GM21390 (cell line): ENCODE results near the gene ARL8B.
A peak's percentile ranks its signal among the peaks of the same experiment; 100 is the strongest.
"Not testable (repeated sequence)": the region's sequence is repeated elsewhere in the genome, so short reads cannot be mapped to it uniquely, and the experiment has no call there.

Experiments used
- ATAC-seq: cut with Tn5 transposase; IDR thresholded peaks from one replicate; pipeline ENCODE4 v1.9.1; 2021; ENCODE audit not compliant: unreplicated experiment

The ARL8B gene

GRCh38 chr3:5110337-5110736, 11.8 kb upstream of the ARL8B start:
- no peak for ATAC-seq

DNA sequence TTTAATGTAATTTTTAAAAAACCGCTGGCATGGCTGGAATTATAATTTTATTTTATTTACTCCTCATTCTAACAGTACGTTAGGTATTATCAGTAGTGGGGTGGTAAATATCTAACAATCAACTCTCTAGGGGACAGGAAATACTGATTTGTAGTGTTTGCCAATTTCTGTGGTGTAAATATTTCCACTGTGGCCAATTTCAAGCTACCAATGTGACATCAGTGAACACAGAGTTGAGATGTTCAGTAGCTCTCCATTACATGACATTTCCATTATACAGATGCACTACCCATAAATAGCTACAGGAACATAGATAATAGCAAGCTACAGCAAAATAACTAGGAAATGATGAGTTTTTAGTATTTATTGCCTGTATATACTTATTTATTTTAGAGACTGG, 10.0 kb upstream of the ARL8B start:
- ATAC-seq, result no peak

DNA sequence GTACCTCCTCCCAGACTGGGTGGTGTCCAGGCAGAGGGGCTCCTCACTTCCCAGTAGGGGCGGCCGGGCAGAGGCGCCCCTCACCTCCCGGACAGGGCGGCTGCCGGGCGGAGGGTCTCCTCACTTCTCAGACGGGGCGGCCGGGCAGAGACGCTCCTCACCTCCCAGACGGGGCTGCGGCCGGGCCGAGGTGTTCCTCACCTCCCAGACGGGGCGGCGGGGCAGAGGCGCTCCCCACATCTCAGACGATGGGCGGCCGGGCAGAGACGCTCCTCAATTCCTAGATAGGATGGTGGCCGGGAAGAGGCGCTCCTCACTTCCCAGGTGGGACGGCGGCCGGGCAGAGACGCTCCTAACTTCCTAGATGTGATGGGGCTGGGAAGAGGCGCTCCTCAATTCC, 8.4 kb upstream of the ARL8B start:
- not testable (repeated sequence) for ATAC-seq

- peak; percentile 85 for ATAC-seq
These were observed 6.5 kb upstream of the ARL8B start for GRCh38 chr3:5115506-5116162.

DNA sequence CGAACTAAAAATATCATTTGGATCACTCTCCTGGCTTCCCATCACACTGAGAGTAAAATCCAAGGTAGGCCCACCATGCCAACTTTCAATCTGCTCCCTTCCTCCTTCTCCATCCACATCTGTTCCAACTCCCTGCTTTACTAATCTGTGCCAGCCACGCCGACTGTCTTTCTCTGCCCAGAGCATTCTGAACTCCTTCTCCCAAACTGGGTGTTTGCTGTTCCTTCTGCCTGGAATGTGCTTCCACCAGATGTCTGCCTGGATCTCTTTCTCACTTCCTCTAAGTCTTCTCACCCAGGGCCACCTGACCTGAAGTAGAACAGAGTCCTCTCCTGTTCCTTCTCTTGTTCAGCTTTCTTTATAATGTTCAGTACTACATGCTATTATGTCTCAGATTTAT, 5.6 kb upstream of the ARL8B start:
- no peak for ATAC-seq

- ATAC-seq, result no peak
These were observed 1.6 kb upstream of the ARL8B start for GRCh38 chr3:5120446-5120845.

DNA sequence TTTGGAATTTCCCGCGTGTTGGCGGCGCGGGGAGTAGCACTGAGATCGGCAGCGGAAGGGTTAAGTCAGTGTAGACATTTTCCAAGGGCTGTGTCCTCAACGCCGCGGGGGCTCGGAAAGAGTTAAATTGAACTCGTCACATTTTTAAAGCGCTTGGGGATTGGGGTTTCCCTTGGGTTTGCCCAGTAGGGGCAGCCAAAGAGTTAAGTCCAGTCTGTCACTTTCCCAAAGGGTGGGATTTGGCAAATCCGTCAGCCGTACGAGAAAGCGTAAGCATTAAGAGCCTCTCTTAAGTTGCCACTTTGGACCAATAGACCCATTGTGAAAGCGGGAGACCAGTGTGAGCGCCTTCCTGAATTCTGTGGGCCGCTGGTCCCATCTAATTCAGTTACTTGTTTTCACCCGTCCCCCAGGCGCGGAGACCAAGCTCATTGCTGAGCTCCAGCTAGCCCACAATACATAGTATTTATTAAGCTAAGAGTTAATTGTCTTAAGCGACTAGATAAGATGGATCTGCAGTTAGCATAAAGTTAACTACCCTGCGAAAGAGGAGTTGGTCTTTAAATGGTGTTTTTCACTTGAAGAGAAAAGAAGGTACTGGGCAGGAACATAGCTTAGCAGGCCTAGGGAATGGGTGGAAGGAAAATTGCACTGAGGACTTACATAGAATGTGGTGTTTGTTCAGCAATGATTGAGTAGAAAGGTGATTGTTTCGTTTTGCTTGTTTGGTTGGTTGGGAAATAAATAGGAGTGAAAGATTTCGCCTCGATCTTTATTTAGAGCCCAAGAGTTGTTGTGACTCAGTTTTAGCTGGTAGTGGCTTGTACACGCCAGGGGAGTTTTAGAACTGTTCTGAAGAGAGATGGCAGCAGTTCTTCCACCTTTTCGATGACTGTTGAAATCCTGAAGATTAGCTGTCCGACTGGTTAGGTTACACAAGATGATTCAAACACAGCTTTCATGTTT, 932 bp downstream of the ARL8B start:
- ATAC-seq, result peak; percentile 7

- ATAC-seq, result no peak
These were observed 1.8 kb downstream of the ARL8B start for GRCh38 chr3:5123937-5124336.

DNA sequence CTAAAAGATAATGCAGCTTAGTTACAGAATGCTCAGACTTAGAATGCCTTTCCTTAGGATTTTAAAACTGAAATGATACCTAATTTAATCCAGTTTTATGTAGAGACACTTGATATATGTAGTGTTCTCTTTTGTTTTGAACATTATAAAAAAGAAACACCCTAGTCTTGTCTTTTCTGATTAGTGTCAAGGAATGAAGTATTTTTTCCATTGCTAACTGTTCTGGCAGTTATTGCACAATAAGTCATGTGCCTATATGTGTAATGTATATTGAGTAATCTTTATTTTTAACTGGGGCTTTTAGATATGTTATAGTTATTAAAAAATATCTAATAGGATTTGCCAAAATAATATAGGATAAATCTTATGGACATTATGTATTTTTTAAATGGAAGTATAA, 4.5 kb downstream of the ARL8B start:
- no peak for ATAC-seq

- ATAC-seq, result no peak
These were observed 6.8 kb downstream of the ARL8B start for GRCh38 chr3:5128849-5129248.

DNA sequence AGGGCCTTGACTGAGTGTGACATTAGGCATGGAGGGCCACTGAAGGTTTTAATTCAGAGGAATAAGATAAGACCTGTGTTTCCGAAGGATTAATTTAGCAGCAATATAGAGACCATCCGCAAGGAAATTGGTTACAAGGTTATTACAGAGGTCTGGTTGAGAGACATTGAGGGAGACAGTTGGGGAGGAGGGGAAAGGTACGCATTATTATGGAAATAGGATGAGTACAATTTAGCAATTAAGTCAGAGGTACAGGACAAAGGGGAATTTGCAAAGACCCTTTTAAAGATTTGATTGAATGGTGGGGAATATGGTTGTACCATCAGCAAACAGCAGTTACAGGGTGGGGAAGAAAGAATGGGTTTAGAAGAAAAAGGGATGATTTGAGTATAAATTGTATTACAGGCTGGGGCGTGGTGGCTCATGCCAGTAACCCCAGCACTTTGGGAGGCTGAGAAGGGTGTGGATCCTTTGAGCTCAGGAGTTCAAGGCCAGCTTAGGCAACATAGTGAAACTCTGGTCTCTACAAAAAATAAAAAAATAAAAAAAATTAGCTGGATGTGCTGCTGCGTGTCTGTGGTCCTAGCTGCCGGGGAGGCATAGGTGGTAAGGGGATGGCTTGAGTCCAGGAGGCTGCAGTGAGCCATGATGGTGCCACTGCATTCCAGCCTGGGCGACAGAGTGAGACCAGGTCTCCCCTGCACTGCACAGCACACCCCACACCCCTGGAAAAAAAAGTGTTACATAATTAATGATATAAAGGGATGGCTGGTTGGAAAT, 11.3 kb downstream of the ARL8B start:
- ATAC-seq, result no peak

GRCh38 chr3:5134019-5134391, 11.9 kb downstream of the ARL8B start:
- ATAC-seq, result no peak

DNA sequence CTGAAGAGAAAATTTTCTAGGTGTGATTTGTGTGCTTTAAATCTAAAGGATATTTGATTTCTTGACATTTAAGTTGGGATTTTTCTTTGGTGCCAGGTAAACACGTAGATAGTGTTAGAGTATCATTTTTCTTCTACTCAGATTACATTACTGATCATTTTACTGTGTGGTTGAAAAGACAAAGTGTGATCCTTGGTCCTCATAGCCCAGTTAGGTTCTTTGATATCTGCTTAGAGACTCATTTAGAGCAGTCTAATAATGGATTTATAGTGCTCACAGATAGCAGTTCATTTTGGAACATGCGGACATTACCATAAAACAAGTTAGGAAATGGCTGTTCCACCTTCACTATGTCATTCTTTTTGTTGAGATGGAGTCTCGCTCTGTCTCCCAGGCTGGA, 12.4 kb downstream of the ARL8B start:
- ATAC-seq, result no peak

DNA sequence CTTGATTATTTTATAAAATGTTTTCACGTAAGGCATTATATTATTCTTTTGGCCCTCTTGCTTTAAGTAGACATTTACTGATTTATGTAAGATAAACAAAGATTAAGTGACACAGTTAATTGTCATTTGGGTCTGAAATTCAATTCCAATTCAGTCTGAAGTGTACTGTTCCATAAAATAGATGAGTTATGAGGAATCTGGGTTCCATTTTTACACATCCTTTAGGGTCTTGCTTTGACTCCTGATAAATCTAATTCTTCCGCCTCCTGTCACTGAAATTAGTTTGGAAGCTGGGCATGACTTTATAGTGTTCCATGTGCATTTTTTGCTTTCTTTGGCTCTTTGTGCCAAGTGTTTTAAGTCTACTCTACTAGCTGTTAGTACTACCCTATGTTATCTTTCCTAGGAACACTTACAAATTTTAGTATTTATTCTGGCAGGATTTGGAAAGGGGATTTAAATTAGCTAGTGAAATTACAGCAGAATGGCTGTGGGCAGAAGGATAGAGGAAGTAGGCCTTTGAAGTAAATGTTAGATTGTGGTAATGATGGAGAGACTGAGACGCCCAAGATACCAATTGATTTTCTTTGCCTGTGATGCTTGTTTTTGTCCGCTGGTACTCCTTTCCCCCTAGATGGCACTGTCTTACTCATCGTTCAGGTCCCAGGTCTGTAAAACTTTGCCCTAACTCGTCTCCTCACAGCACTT, 14.3 kb downstream of the ARL8B start:
- peak; percentile 66 for ATAC-seq

DNA sequence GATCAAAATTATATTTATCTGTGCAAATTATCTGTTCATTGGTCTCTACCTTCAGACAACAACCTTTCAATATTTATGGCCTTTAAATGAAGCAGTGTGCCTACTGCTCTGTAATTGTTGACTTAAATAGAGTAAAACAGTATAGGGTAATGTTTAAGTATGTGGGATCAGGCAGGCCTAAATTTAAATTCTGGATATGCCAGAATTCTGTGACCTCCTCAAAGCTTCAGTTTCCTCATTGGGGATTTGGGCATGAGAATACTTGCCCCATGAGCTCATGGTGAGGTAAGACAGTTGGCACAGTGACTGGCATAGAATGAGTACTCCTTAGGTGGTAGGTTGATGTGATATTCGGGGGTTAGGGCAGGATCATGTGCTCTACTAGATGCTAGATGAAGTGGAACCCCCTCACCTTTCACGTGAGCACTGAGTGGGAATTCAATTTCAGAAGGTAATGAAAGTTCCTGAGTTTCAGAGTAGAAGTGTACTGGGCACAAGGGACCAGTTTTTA, 14.9 kb downstream of the ARL8B start:
- peak; percentile 23 for ATAC-seq

DNA sequence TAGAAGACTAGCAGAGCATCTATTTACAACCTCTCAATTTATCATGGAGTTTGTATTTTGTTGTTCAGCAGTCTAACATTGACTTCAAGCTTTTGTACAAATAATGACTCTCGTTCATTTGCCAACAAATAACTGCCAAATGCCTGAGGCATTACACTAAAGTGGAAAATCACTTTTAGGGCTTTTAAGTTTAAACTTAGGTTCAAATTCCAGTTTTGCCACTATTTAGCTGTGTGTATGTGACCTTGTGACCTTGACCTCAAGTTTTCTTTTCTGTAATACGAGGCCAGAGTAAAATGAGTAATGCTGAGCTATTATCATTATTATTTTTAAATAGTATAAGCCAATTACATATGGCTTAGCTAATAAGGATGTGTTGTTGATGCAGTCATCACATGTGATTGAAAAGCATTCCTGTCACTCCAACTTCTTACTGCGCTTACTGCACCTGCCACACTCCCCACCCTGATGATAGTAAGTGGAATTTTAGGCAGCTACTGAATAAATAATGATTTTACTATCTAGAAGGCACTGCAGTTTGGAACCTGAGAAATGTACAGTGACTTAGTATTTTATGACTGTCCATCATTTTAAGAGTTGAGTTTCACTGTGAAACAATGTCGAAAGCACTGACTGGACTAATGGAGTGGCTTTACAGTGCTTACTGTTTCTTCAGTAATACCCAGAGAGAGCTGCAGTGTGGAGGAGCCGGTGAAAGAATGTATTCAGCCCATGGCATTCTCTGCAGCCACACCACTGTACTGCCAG, 16.3 kb downstream of the ARL8B start:
- ATAC-seq, result no peak

DNA sequence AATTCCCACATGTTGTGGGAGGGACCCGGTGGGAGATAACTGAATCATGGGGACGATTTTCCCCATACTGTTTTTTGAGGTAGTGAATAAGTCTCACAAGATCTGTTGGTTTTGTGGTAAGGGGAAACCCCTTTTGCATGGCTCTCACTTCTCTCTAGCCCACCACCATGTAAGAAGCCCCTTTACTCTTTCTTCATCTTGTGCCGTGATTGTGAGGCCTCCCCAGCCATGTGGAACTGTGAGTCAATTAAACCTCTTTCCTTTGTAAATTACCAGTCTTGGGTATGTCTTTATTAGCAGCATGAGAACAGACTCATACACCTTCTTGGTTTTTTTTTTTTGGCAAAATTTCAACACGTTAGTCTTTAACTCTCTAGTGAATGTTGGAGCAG, 18.1 kb downstream of the ARL8B start:
- peak; percentile 38 for ATAC-seq

DNA sequence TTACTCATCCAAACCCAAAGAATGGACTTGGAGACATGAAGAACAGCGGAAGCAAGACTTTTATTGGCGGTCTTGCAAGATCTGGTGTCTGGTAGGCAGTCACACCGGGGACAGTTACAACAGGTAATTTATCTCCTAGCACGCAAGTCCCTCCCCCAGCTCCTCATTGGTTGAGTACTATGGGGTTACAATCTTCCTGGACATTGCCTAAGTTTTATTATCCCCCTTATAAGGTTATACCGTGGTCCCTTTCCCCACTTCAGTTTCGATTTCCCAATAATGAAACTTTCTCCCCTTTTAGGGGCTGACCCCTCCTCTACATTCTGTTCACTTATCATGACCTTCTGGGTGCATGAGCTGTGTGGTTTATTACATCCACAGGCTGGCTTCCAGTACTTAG, 18.7 kb downstream of the ARL8B start:
- ATAC-seq, result no peak

DNA sequence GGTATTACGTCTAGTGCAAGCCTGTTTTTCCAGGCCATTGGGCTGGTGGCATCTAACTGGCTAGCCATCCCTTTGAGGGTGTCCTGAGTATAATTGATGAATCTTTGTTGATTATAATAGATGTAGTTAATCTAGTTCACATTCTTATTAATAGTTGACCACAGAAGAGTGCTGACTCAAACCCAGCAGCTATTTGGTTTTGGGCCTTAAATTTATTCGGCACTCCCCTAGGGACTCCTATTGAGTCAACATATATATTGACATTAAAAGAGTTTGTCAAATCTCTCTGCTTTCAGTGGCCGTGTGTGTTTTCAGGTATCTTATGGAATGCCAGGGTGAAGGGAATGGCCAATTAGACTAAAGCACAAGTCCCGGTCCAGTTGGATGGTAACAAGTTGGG, 19.7 kb downstream of the ARL8B start:
- no peak for ATAC-seq

GRCh38 chr3:5143464-5143863, 21.4 kb downstream of the ARL8B start:
- ATAC-seq, result no peak
